ENCODE results near the gene PACS1.

PACS1 gene

DNA sequence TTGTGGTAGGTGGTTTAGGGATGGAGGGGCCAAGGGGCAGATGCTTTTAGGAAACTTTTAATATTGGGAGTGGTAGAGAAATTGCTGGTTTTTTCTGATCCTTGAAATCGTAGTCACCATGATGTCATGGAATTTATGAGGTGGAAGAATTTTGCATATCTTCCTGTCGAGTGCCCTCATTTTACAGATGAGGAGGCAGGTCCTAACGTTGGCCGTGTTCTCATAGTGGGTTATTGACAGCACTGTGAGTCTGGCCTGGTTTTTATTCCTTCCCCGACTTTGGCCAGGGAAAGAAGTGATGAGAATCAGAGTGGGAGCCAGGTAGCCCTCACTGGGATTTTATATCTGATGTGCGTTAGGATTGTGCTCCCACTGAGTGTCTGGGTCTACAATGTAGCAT lies 8.8 kb upstream of the PACS1 start:
- no peak overlapping the region for H3K4me3 ChIP-seq (ENCODE audit: control insufficient read depth, low read depth, low read length)
- TF ChIP-seq, protein P1, sequence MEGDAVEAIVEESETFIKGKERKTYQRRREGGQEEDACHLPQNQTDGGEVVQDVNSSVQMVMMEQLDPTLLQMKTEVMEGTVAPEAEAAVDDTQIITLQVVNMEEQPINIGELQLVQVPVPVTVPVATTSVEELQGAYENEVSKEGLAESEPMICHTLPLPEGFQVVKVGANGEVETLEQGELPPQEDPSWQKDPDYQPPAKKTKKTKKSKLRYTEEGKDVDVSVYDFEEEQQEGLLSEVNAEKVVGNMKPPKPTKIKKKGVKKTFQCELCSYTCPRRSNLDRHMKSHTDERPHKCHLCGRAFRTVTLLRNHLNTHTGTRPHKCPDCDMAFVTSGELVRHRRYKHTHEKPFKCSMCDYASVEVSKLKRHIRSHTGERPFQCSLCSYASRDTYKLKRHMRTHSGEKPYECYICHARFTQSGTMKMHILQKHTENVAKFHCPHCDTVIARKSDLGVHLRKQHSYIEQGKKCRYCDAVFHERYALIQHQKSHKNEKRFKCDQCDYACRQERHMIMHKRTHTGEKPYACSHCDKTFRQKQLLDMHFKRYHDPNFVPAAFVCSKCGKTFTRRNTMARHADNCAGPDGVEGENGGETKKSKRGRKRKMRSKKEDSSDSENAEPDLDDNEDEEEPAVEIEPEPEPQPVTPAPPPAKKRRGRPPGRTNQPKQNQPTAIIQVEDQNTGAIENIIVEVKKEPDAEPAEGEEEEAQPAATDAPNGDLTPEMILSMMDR (conservative IDR thresholded peaks at IDR 0.05; ENCODE audit: control insufficient read depth, insufficient read depth, low read depth, low read length) = no peak
- DNase-seq (ENCODE audit: low read depth) = no peak

DNA sequence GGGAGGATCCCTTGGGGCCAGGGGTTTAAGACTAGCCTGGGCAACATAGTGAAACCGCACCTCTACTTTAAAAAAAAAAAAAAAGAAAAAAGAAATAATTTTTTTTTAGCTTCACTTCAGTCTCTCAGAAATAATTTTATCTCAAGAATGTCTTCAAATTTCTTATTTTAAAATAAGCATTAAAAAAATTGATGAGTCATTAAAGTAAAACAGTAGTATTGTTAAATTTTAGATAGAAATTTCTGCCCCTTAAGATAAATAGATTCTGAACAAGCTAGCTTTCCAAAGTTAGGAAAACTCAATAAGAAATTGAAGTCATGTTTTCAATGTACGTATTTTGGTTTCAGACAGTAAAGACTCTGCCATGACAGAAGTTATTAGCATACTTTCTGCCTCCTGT lies 7.7 kb upstream of the PACS1 start:
- H3K4me3 ChIP-seq (ENCODE audit: control insufficient read depth, low read depth, low read length) = no peak overlapping the region
- TF ChIP-seq, protein P1 (conservative IDR thresholded peaks at IDR 0.05; ENCODE audit: control insufficient read depth, insufficient read depth, low read depth, low read length) = no peak
- no peak for DNase-seq (ENCODE audit: low read depth)

DNA sequence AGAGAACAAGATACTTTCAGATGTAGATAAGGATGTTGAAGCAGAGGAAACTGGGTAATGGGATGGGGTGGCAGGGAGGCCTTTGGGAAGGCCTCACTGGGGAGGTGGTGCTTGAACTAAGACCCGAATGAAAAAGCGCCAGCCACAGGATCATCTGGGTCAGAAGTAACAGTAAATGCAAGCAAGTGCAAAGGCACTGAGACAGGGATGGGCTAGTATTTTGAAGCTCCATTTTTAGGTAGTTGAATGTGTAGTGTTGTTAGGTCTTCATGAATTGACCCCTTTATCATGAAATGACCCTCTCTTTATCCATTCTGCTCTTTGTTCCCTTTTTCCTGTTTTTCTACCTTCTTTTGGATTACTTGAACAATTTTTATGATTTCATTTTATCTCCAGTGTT lies 6.2 kb upstream of the PACS1 start:
- no peak overlapping the region for H3K4me3 ChIP-seq (ENCODE audit: control insufficient read depth, low read depth, low read length)
- DNase-seq (ENCODE audit: low read depth) = no peak
- TF ChIP-seq, protein P1 (conservative IDR thresholded peaks at IDR 0.05; ENCODE audit: control insufficient read depth, insufficient read depth, low read depth, low read length) = no peak

DNA sequence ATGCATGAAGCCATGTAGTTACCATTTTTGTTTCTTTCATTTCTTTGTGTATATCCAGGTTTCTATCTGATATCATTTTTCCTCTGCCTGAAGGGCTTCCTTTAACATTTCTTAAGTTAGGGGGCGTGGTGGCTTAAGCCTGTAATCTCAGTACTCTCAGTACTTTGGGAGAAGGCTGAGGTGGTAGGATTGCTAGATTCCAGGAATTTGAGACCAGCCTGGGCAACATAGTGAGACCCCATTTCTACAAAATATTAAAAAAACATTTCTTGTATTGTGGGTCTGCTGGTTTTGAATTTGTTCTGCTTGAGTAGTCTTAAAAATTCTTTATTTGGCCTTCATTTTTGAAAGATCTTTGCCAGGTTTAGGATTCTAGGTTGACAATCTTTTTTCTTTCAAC lies 5.5 kb upstream of the PACS1 start:
- no peak overlapping the region for H3K4me3 ChIP-seq (ENCODE audit: control insufficient read depth, low read depth, low read length)
- no peak for DNase-seq (ENCODE audit: low read depth)
- TF ChIP-seq, protein P1 (conservative IDR thresholded peaks at IDR 0.05; ENCODE audit: control insufficient read depth, insufficient read depth, low read depth, low read length) = no peak

DNA sequence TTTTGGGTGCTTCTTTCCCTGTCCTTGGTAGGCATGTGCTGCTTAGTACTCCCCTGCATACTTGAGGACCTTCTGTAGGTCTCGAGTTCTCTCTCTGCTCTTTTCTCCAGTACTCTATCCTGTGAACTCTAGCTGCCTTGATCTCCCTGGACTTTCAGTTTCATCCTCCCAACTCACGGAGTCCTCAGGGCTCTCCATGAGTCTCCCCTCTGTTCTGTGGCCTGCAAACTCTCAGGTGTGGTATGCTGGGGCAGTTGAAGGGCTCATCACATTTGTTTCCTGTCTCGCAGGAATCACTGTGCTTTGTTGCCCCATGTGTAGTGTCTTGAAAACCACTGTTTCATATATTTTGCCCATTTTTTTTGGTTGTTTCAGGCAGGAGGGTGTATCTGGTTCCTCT lies 3.3 kb upstream of the PACS1 start:
- no peak for DNase-seq (ENCODE audit: low read depth)
- TF ChIP-seq, protein P1 (conservative IDR thresholded peaks at IDR 0.05; ENCODE audit: control insufficient read depth, insufficient read depth, low read depth, low read length) = no peak
- H3K4me3 ChIP-seq (ENCODE audit: control insufficient read depth, low read depth, low read length) = no peak overlapping the region

DNA sequence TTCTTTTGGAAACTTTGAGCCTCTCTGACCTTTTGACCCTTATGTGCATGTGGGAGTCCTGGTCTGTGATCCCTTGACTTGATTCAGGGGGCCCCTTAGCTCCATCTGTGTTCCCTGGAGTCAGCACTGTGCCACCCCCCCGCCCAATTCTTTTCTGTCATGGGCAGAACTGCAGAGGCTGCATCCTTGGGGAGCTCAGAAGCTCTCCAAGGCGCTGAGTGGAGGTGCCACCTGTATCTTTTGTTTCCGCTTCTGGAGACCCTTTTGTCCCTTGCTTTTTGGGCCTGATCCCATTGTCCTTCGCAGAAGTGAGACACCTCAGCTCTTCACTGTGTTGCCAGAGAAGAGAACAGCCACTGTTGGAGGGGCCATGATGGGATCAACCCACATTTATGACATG lies 2.4 kb upstream of the PACS1 start:
- DNase-seq (ENCODE audit: low read depth) = no peak
- no peak overlapping the region for H3K4me3 ChIP-seq (ENCODE audit: control insufficient read depth, low read depth, low read length)
- TF ChIP-seq, protein P1 (conservative IDR thresholded peaks at IDR 0.05; ENCODE audit: control insufficient read depth, insufficient read depth, low read depth, low read length) = no peak

DNA sequence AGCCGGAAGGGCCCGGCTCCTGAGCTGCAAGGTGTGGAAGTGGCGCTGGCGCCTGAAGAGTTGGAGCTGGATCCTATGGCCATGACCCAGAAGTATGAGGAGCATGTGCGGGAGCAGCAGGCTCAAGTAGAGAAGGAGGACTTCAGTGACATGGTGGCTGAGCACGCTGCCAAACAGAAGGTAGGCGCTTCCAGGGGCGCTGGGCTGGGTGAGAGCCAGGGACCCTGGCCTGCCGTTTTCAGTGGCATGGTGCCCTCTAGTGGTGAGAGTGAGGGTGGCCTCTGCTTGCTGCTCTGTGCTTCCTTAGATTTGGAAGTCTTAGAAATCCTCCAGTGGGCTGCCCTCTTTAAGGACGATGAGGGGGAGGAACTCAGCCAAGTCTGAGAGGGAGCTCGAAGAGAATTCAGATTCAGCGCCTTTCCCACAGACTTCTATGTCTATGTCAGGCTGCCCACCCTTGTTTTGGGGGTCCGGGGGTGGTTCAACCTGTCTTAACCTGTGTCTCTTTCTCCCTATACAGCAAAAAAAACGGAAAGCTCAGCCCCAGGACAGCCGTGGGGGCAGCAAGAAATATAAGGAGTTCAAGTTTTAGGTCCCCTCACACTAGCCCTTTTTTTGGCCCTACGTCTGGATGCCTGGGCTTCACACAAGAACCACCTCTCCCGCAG lies 1.8 kb upstream of the PACS1 start:
- H3K4me3 ChIP-seq (ENCODE audit: control insufficient read depth, low read depth, low read length) = no peak overlapping the region
- peak; percentile 69 for DNase-seq (ENCODE audit: low read depth)
- TF ChIP-seq, protein P1 (conservative IDR thresholded peaks at IDR 0.05; ENCODE audit: control insufficient read depth, insufficient read depth, low read depth, low read length) = peak; percentile 91

All from fibroblast of mammary gland (primary cell).